Stimulated activated memory B cell treated with anti-CD40 and anti-IgM and Interleukin-4, amounts not matched to agents 10 μg/mL and 1 μg/mL and 100 μg/mL, for 72 hours (primary cell): ENCODE data around the gene TBC1D8.

Experiments
- ATAC-seq: fragments of 150-1000 bp; cut with Tn5 transposase; 2 replicates; pipeline ENCODE4 v1.10.0; 2021
- H3K27ac Mint-ChIP-seq: one replicate; pipeline ENCODE4 v1.8.0; 2022; ENCODE audit warnings: mild to moderate bottlenecking, mixed read lengths
- H3K27me3 Mint-ChIP-seq: one replicate; pipeline ENCODE4 v1.8.0; 2022; ENCODE audit warnings: mixed read lengths
- H3K36me3 Mint-ChIP-seq: one replicate; pipeline ENCODE4 v1.8.0; 2022; ENCODE audit warnings: mixed read lengths
- H3K4me1 Mint-ChIP-seq: one replicate; pipeline ENCODE4 v1.8.0; 2022; ENCODE audit warnings: mixed read lengths
- H3K4me3 Mint-ChIP-seq: one replicate; pipeline ENCODE4 v1.8.0; 2022; ENCODE audit warnings: mild to moderate bottlenecking, moderate library complexity, mixed read lengths
- H3K9me3 Mint-ChIP-seq: one replicate; pipeline ENCODE4 v1.8.0; 2022; ENCODE audit warnings: mixed read lengths

The TBC1D8 gene

GRCh38 chr2:100989666-100990065 is 161.5 kb downstream of the TBC1D8 start:
- no peak overlapping the region for H3K4me3 Mint-ChIP-seq
- H3K27me3 Mint-ChIP-seq: no peaks in the 10 kb centered on the region
- peaks cover 3% of the 10 kb centered on the region for H3K9me3 Mint-ChIP-seq
- H3K4me1 Mint-ChIP-seq: peaks cover 16% of the 10 kb centered on the region
- H3K27ac Mint-ChIP-seq: no peak overlapping the region
- no peaks in the 10 kb centered on the region for H3K36me3 Mint-ChIP-seq
- no peak for ATAC-seq

GRCh38 chr2:100988630-100989417 is 162.4 kb downstream of the TBC1D8 start:
- H3K4me3 Mint-ChIP-seq: no peak overlapping the region

DNA sequence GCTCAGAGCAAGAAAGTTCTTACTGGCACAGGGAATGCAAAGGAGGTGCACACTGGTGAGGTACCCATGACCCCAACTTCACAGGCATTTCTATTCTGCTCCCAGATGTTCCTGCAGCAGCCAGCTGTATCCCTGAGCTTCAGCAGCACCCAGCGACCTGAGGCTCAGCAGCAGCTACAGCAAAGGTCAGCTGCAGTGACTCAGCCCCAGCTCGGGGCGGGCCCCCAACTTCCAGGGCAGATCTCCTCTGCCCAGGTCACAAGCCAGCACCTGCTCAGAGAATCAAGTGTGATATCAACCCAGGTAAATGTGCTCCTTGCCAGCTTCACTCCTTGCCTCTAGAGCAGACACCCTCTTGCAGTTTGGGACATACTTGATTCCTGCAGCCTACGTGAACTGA is 163.2 kb downstream of the TBC1D8 start:
- Mint-ChIP-seq H3K9me3 (peaks cover 3% of the 10 kb centered on the region), H3K4me1 (peaks cover 17% of the 10 kb centered on the region), H3K27me3 (no peaks in the 10 kb centered on the region), H3K4me3 (no peak overlapping the region), H3K36me3 (no peaks in the 10 kb centered on the region), H3K27ac (no peak overlapping the region)
- no peak for ATAC-seq

More at GRCh38 chr2:100988630-100989417, 162.4 kb downstream of the TBC1D8 start:
- peaks cover 3% of the 10 kb centered on the region for H3K9me3 Mint-ChIP-seq
- no peak for ATAC-seq
- H3K27me3 Mint-ChIP-seq: no peaks in the 10 kb centered on the region
- H3K36me3 Mint-ChIP-seq: no peaks in the 10 kb centered on the region
- H3K27ac Mint-ChIP-seq: no peak overlapping the region
- peaks cover 17% of the 10 kb centered on the region for H3K4me1 Mint-ChIP-seq

DNA sequence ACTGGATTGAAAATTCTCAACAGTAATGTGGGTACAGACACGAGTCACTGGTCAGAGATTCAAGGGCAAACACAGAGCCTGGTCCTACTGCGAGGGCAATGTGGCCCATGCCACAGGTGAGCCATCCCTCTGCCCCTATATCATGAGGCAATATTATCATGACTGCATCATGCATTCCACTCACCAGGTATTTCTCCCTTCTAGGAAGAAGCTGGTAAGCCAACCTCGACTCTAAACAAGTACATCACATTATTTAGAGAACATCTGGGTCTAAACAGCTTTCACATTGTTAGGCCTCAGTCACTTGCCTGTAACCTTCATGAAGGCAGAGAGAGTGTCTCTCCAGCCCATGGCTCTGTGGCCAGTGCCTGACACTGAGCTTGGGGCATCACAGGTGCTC is 163.6 kb downstream of the TBC1D8 start:
- no peaks in the 10 kb centered on the region for H3K36me3 Mint-ChIP-seq
- no peak overlapping the region for H3K27ac Mint-ChIP-seq
- H3K27me3 Mint-ChIP-seq: no peaks in the 10 kb centered on the region
- H3K4me3 Mint-ChIP-seq: no peak overlapping the region
- H3K4me1 Mint-ChIP-seq: peaks cover 14% of the 10 kb centered on the region
- peaks cover 3% of the 10 kb centered on the region for H3K9me3 Mint-ChIP-seq
- ATAC-seq: no peak

GRCh38 chr2:100986157-100986556 is 165.0 kb downstream of the TBC1D8 start:
- Mint-ChIP-seq H3K36me3 (no peaks in the 10 kb centered on the region), H3K4me1 (peaks cover 8% of the 10 kb centered on the region), H3K27ac (no peak overlapping the region), H3K27me3 (no peaks in the 10 kb centered on the region), H3K4me3 (no peak overlapping the region), H3K9me3 (no peaks in the 10 kb centered on the region)
- no peak for ATAC-seq

GRCh38 chr2:100984892-100985307 is 166.3 kb downstream of the TBC1D8 start:
- Mint-ChIP-seq H3K4me1 (peaks cover 13% of the 10 kb centered on the region), H3K27ac (no peak overlapping the region), H3K27me3 (no peaks in the 10 kb centered on the region), H3K36me3 (no peaks in the 10 kb centered on the region), H3K9me3 (no peaks in the 10 kb centered on the region), H3K4me3 (no peak overlapping the region)
- ATAC-seq: peak; percentile 70

GRCh38 chr2:100983684-100984310 is 167.4 kb downstream of the TBC1D8 start:
- no peaks in the 10 kb centered on the region for H3K27me3 Mint-ChIP-seq
- H3K36me3 Mint-ChIP-seq: no peaks in the 10 kb centered on the region
- no peak overlapping the region for H3K27ac Mint-ChIP-seq
- peaks cover 16% of the 10 kb centered on the region for H3K4me1 Mint-ChIP-seq
- no peak overlapping the region for H3K4me3 Mint-ChIP-seq
- ATAC-seq: no peak
- H3K9me3 Mint-ChIP-seq: no peaks in the 10 kb centered on the region

DNA sequence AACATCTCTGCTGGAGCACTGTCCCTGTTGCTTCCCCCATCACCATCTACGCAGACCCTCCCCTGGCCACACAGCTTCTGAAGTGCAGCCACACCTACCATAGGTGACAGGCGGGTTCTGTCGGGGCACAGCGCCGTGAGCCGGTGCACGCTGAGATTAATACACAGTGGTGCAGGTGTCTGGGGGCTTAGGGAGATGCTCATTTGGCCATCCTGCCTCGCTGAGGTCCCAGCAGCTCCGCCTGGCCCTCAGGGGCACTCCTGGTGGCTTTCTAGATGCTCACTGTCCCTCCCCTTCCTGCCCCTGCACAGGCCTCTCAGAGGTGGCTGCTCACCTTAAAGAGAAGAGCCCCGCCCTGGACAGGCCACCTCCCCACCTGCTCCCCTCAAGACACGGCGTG is 168.0 kb downstream of the TBC1D8 start:
- no peaks in the 10 kb centered on the region for H3K9me3 Mint-ChIP-seq
- peaks cover 22% of the 10 kb centered on the region for H3K4me1 Mint-ChIP-seq
- ATAC-seq: no peak
- H3K36me3 Mint-ChIP-seq: no peaks in the 10 kb centered on the region
- no peaks in the 10 kb centered on the region for H3K27me3 Mint-ChIP-seq
- no peak overlapping the region for H3K27ac Mint-ChIP-seq
- H3K4me3 Mint-ChIP-seq: no peak overlapping the region

DNA sequence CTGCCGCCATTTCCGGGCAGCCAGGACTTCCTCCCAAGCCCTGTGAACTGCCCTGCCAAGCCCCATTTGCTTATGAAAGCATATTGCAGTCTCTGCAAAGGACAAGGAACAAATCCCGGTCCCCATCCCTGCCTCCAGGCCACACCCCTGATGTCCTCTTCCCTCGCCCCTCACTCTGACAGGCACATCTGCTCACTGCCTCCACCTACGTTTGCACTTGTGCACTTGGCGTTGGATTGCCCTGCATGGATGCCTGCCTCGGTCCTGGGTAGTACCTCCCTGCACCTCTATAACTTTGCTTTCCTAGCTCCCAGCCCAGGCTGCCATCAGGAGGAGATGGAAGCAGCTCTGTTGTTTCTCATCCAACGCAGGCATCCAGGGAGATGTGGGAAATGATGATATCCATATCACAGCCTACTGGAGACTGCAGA is 168.7 kb downstream of the TBC1D8 start:
- no peak for ATAC-seq
- no peak overlapping the region for H3K27ac Mint-ChIP-seq
- no peak overlapping the region for H3K4me3 Mint-ChIP-seq
- no peaks in the 10 kb centered on the region for H3K27me3 Mint-ChIP-seq
- H3K9me3 Mint-ChIP-seq: no peaks in the 10 kb centered on the region
- H3K4me1 Mint-ChIP-seq: peaks cover 30% of the 10 kb centered on the region
- no peaks in the 10 kb centered on the region for H3K36me3 Mint-ChIP-seq

DNA sequence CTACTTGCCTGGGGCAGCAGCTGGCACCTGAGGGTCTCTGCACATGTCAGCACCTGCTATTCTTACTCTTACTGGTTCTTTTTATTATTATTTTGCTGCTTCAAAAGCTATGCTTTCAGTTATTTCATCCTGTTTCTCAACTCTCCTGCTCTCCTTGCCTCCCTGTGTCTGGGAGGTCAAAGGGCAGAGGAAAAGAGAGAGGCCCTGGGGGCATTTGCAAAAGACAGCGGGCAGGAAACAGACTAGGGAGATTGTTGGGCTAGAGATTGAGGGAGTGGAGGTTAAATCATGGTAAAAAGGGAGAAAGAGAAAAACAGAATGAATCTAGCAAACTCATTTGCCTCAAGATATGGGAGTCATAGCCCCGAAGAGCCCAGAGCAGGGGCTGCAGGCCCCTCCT is 170.2 kb downstream of the TBC1D8 start:
- no peak overlapping the region for H3K27ac Mint-ChIP-seq
- H3K4me1 Mint-ChIP-seq: peaks cover 43% of the 10 kb centered on the region
- no peaks in the 10 kb centered on the region for H3K36me3 Mint-ChIP-seq
- no peak overlapping the region for H3K4me3 Mint-ChIP-seq
- no peak for ATAC-seq
- no peaks in the 10 kb centered on the region for H3K27me3 Mint-ChIP-seq
- H3K9me3 Mint-ChIP-seq: no peaks in the 10 kb centered on the region

DNA sequence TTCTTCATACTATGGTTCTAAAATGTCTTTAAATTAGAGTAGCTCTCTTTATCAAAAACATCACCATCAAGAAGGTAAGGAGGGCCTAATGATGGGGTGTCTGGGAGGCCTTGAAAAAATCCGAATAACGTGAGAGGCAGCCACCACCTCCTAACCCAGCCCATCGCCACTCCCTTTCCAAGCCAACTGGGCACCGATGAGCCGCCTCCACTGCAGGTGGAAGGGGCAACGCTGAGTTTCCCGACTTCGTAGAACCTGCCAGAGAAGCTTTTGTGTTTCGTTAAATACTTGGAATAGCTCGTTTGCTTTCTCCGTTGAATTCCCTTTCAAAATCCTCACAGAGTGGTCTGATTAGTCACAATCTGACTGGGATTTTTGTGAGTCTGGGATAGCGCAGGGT is 171.1 kb downstream of the TBC1D8 start:
- H3K4me3 Mint-ChIP-seq: no peak overlapping the region
- H3K36me3 Mint-ChIP-seq: no peaks in the 10 kb centered on the region
- no peaks in the 10 kb centered on the region for H3K27me3 Mint-ChIP-seq
- no peak overlapping the region for H3K27ac Mint-ChIP-seq
- H3K4me1 Mint-ChIP-seq: peaks cover 41% of the 10 kb centered on the region
- no peaks in the 10 kb centered on the region for H3K9me3 Mint-ChIP-seq
- no peak for ATAC-seq

- no peaks in the 10 kb centered on the region for H3K36me3 Mint-ChIP-seq
- peak overlapping the region; percentile 59 for H3K4me3 Mint-ChIP-seq
- peak overlapping the region; percentile 87 for H3K27ac Mint-ChIP-seq
- H3K9me3 Mint-ChIP-seq: no peaks in the 10 kb centered on the region
- no peak for ATAC-seq
- H3K4me1 Mint-ChIP-seq: peaks cover 37% of the 10 kb centered on the region
- peaks cover 7% of the 10 kb centered on the region for H3K27me3 Mint-ChIP-seq
Measured at GRCh38 chr2:100978582-100979191, 172.5 kb downstream of the TBC1D8 start.

GRCh38 chr2:100977511-100977910 is 173.7 kb downstream of the TBC1D8 start:
- no peaks in the 10 kb centered on the region for H3K36me3 Mint-ChIP-seq
- H3K4me1 Mint-ChIP-seq: peaks cover 37% of the 10 kb centered on the region
- no peaks in the 10 kb centered on the region for H3K9me3 Mint-ChIP-seq
- no peak overlapping the region for H3K4me3 Mint-ChIP-seq
- ATAC-seq: no peak
- peak overlapping the region; percentile 87 for H3K27ac Mint-ChIP-seq
- peaks cover 13% of the 10 kb centered on the region for H3K27me3 Mint-ChIP-seq

- no peaks in the 10 kb centered on the region for H3K9me3 Mint-ChIP-seq
- H3K4me1 Mint-ChIP-seq: peaks cover 37% of the 10 kb centered on the region
- peaks cover 20% of the 10 kb centered on the region for H3K27me3 Mint-ChIP-seq
- ATAC-seq: peak; percentile 92
- H3K36me3 Mint-ChIP-seq: no peaks in the 10 kb centered on the region
- H3K27ac Mint-ChIP-seq: peak overlapping the region; percentile 87
- peak overlapping the region; percentile 71 for H3K4me3 Mint-ChIP-seq
Measured at GRCh38 chr2:100976645-100977391, 174.4 kb downstream of the TBC1D8 start.

DNA sequence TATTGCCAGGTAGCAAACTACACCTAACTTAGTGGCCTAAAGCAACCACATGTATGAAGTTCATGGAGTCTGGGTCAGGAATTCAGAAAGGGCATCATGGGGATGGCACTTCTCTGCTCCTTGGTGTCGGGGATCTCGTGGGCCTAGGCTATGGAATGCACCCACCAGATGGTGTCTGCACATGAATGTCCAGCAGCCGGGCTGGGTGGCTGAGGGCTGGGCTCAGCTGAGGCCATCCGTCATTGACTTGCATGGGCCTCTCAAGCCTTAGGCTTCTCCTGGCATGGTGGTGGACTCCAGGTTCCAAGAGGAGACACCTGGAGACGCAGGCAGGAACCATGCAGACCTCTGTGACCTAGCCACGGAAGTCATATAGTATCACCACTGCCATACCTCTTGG is 175.1 kb downstream of the TBC1D8 start:
- Mint-ChIP-seq H3K27me3 (peaks cover 27% of the 10 kb centered on the region), H3K9me3 (no peaks in the 10 kb centered on the region), H3K27ac (peak overlapping the region; percentile 87), H3K36me3 (no peaks in the 10 kb centered on the region), H3K4me1 (peaks cover 34% of the 10 kb centered on the region), H3K4me3 (no peak overlapping the region)
- ATAC-seq: no peak
